Peyer's patch (tissue), 4 donors: Measurements from ENCODE around the gene PAK2. TPM values are rescaled to one million over a fixed set of nuclear protein-coding genes. Genes with fewer than 3 reads are reported as not detected.
"Not testable (repeated sequence)": the region's sequence is repeated elsewhere in the genome, so short reads cannot be mapped to it uniquely, and the experiment has no call there.

Experiments
- DNase-seq, 3 donors: peaks; one replicate each; pipeline ENCODE4 v3.0.0-alpha.2; 2017 to 2019
- H3K27ac ChIP-seq, 4 donors: fragments of 200-600 bp; sonication (generic); one replicate each; pipeline ENCODE4 v1.5.1; 2016 to 2019
- H3K27me3 ChIP-seq, 2 donors: fragments of 200-600 bp; sonication (generic); one replicate each; pipeline ENCODE4 v1.5.1; 2019
- H3K36me3 ChIP-seq, 3 donors: fragments of 200-600 bp; sonication (generic); one replicate each; pipeline ENCODE4 v1.5.1; 2016 to 2019
- H3K4me1 ChIP-seq, 4 donors: fragments of 200-600 bp; sonication (generic); one replicate each; pipeline ENCODE4 v1.5.1; 2016 to 2019
- H3K4me3 ChIP-seq, 4 donors: fragments of 200-600 bp; sonication (generic); 1 replicate in 3 of 4; 2 replicates in 1 of 4; pipeline ENCODE4 v1.5.1; 2016 to 2019; ENCODE audit warnings: mild to moderate bottlenecking in 1 of 4
- H3K9me3 ChIP-seq, 4 donors: fragments of 200-600 bp; sonication (generic); one replicate each; pipeline ENCODE4 v1.5.1; 2016 to 2019; ENCODE audit warnings: mild to moderate bottlenecking in 1 of 4
- CTCF ChIP-seq, 6 experiments: fragments of 450-650 bp in 4 of 6; fragments of 200-600 bp in 2 of 6; sonication (generic) in 1 of 6; IDR thresholded peaks; one replicate each; pipeline ENCODE4 v1.5.1; 2017 to 2019; ENCODE audit warnings: antibody characterized with exemption in 6 of 6, mild to moderate bottlenecking in 3 of 6, moderate library complexity in 1 of 6
- POLR2A ChIP-seq, 2 donors: fragments of 450-650 bp; IDR thresholded peaks; one replicate each; pipeline ENCODE4 v1.5.1; 2017; ENCODE audit warnings: antibody characterized with exemption in 2 of 2, mild to moderate bottlenecking in 2 of 2, moderate library complexity in 2 of 2
- total RNA-seq, 4 donors: library from RNA; depleted of rRNA; stranded (reverse); fragments of >200 nt; gene quantifications; one replicate each; pipeline ENCODE4 v1.1.0, GENCODE V29; 2016

The PAK2 gene
- total RNA-seq, 4 donors from 2014 or later: 42.9 to 65.2 (median 53.5) TPM

DNA sequence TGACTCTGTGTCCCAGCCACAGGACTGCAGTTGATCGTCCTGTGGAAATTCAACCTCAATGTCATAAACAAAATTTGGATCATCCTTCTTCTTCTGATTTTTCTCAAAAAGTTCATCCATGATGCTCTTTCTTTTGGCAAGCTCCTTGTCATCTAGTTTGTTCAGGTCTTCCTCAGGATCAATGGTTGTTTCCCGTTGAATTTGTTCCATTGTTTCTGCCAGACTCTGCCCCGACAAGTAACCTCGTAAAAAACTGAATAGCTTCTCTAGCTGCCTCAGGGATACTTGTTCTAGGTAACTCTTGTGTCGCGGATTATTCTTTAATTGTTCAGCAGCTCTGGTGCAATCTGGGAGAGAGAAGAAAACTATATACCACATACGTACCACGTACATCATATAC, 32.1 kb upstream of the PAK2 start:
- DNase-seq: no peak
- H3K36me3 ChIP-seq: no peaks in the 10 kb centered on the region
- TF ChIP-seq POLR2A (IDR thresholded peaks at IDR 0.05) (no peak), CTCF (IDR thresholded peaks at IDR 0.05) (no peak)

DNA sequence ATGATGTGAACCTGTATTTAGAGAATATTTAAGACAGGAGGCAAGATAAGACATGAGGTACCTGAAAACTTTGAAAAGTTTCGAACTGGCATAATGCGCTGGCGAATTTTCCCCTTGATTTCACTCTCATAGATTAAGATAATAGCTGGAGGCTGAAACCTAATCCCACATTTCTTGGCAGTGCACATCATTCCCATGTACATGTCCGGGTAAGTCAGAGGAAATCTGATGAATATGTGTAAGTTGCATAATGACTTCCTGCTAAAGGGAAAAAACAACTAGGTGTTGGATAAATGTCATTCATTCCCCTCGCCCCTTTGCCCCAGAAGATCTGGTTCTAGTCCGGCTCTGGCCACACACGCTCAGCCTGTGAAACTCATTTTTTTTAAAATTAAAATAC, 31.2 kb upstream of the PAK2 start:
- H3K4me3 ChIP-seq: no peak overlapping the region
- no peak for DNase-seq
- no peaks in the 10 kb centered on the region for H3K36me3 ChIP-seq
- TF ChIP-seq CTCF (IDR thresholded peaks at IDR 0.05) (no peak), POLR2A (IDR thresholded peaks at IDR 0.05) (no peak)
- no peaks in the 10 kb centered on the region for H3K27me3 ChIP-seq
- H3K27ac ChIP-seq: no peak overlapping the region
- H3K4me1 ChIP-seq: peaks cover 0 to 6% (median 2%) of the 10 kb centered on the region in 4 donors
- no peaks in the 10 kb centered on the region for H3K9me3 ChIP-seq

More for the DNA sequence above, 32.1 kb upstream of the PAK2 start:
- H3K4me1 ChIP-seq: peaks cover 0 to 6% (median 2%) of the 10 kb centered on the region in 4 donors
- no peaks in the 10 kb centered on the region for H3K27me3 ChIP-seq
- H3K27ac ChIP-seq: no peak overlapping the region
- H3K9me3 ChIP-seq: no peaks in the 10 kb centered on the region
- H3K4me3 ChIP-seq: no peak overlapping the region

- DNase-seq: peak; percentile 78 to 92 (median 92)
- TF ChIP-seq POLR2A (IDR thresholded peaks at IDR 0.05) (peak; percentile 67 to 75), CTCF (IDR thresholded peaks at IDR 0.05) (peak in 3 of 6 experiments; percentile 45 to 57 (median 45))
- H3K36me3 ChIP-seq: no peaks in the 10 kb centered on the region
- H3K27me3 ChIP-seq: no peaks in the 10 kb centered on the region
- H3K4me3 ChIP-seq: peak within 1 kb of the TSS; percentile 46 to 97 (median 88)
- no peaks in the 10 kb centered on the region for H3K9me3 ChIP-seq
- peak within 1 kb of the TSS; percentile 82 to 98 (median 94) for H3K27ac ChIP-seq
- H3K4me1 ChIP-seq: peaks cover 0 to 6% (median 2%) of the 10 kb centered on the region in 4 donors
These were observed 27.7 kb upstream of the PAK2 start, which contains the start of the genes CEP19 and PIGX for GRCh38 chr3:196711838-196712513. CEP19 (minus strand) TSS chr3:196712250; CDS start chr3:196708657, 3,593 bp downstream. PIGX (plus strand) TSS chr3:196712377.

DNA sequence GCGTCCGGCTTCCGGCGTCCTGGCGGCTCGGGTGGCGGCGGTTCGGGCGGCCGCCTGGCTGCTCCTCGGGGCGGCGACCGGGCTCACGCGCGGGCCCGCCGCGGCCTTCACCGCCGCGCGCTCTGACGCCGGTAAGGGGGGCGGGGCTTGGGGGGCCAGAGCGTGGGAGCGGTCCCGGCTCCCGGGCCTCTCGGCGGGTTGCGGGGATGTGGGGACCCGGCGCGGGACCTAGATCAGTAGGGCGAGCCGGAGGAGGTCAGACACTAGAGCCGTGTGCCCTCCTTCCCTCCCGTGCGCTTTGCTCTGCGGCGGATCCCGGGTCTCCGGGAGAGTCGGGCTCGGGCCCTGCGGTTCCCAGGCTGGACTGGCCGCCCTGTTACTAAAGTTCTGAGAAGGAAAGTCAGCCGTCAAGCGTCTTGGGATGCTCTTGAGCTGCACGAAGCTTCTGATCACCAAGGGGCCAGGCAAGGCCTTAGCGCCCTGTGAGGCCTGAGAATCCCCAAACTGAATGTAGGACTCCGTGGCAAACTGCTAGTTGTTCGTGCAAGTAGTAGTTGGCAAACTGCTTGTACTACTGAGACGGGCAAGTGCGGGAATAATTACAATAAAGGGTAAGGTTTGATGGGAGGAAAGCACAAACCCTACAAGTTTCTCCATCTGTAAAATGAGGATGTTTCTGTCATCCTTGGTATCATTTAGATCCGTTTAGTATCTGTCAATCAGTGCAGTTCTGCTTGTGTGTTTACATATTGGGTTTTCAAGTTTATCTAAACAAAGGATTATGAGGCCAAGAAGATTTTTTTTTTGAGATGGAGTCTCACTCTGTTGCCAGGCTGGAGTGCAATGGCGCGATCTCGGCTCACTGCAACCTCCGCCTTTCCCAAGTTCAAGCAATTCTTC, 26.9 kb upstream of the PAK2 start:
- Histone ChIP-seq H3K9me3 (no peaks in the 10 kb centered on the region), H3K27ac (peak overlapping the region; percentile 82 to 98 (median 94)), H3K4me3 (peak overlapping the region; percentile 46 to 97 (median 88)), H3K4me1 (peaks cover 0 to 6% (median 2%) of the 10 kb centered on the region in 4 donors), H3K27me3 (no peaks in the 10 kb centered on the region), H3K36me3 (no peaks in the 10 kb centered on the region)
- peak; percentile 71 to 87 (median 82) for DNase-seq
- TF ChIP-seq POLR2A (IDR thresholded peaks at IDR 0.05) (no peak), CTCF (IDR thresholded peaks at IDR 0.05) (peak in 1 of 6 experiments; percentile 1)

GRCh38 chr3:196717162-196717561, 22.5 kb upstream of the PAK2 start:
- not testable (repeated sequence) for H3K4me3 ChIP-seq, H3K36me3 ChIP-seq, DNase-seq, H3K9me3 ChIP-seq, H3K27ac ChIP-seq, H3K27me3 ChIP-seq, H3K4me1 ChIP-seq
